Hematopoietic multipotent progenitor cell treated with erythropoietin and hydrocortisone succinate and interleukin-3 and kit ligand, for 4 days (in vitro differentiated cells): Measurements from ENCODE around the gene UIMC1.

Source experiments
- DNase-seq: peaks from one replicate; pipeline ENCODE4 v3.0.0-alpha.2; 2015

UIMC1 gene

GRCh38 chr5:176901260-176902101, 105.1 kb downstream of the UIMC1 start:
- DNase-seq, result no peak

GRCh38 chr5:176900780-176901204, 105.8 kb downstream of the UIMC1 start:
- DNase-seq, result no peak

GRCh38 chr5:176899946-176900779, 106.4 kb downstream of the UIMC1 start:
- peak; percentile 24 for DNase-seq

- DNase-seq, result peak; percentile 77
Measured at GRCh38 chr5:176899296-176899891, 107.2 kb downstream of the UIMC1 start, which contains the start of gene HK3. Gene HK3, minus strand, starts transcription at chr5:176899346. Its CDS starts 3,187 bp downstream, at chr5:176896159.

GRCh38 chr5:176897263-176897662, 109.3 kb downstream of the UIMC1 start:
- no peak for DNase-seq

- DNase-seq, result no peak
Measured at GRCh38 chr5:176895831-176896230, 110.7 kb downstream of the UIMC1 start.

GRCh38 chr5:176894298-176894697, 112.3 kb downstream of the UIMC1 start:
- no peak for DNase-seq

GRCh38 chr5:176892663-176893062, 113.9 kb downstream of the UIMC1 start:
- DNase-seq, result no peak

- no peak for DNase-seq
Measured at GRCh38 chr5:176891331-176891958, 115.1 kb downstream of the UIMC1 start.

- DNase-seq, result no peak
Measured at GRCh38 chr5:176890455-176891330, 115.9 kb downstream of the UIMC1 start.

GRCh38 chr5:176889321-176890280, 117.0 kb downstream of the UIMC1 start:
- no peak for DNase-seq

GRCh38 chr5:176888865-176889165, 117.8 kb downstream of the UIMC1 start:
- no peak for DNase-seq

- no peak for DNase-seq
Measured at GRCh38 chr5:176888016-176888864, 118.3 kb downstream of the UIMC1 start.

- no peak for DNase-seq
Measured at GRCh38 chr5:176887252-176887849, 119.2 kb downstream of the UIMC1 start.

GRCh38 chr5:176886336-176887251, 120.0 kb downstream of the UIMC1 start:
- no peak for DNase-seq

- no peak for DNase-seq
Measured at GRCh38 chr5:176884571-176884890, 122.0 kb downstream of the UIMC1 start.

- no peak for DNase-seq
Measured at GRCh38 chr5:176883700-176884570, 122.6 kb downstream of the UIMC1 start.

- DNase-seq, result no peak
Measured at GRCh38 chr5:176882567-176882903, 124.0 kb downstream of the UIMC1 start.
